Naive thymus-derived CD4-positive, alpha-beta T cell (primary cell): ENCODE data around the gene MCCD1. TPM values are rescaled to one million over a fixed set of nuclear protein-coding genes. Genes with fewer than 3 reads are reported as not detected.

Experiments used
- ATAC-seq: fragments of 150-1000 bp; cut with Tn5 transposase; 2 replicates; pipeline ENCODE4 v1.10.0; 2021; ENCODE audit warnings: mild to moderate bottlenecking, moderate library complexity
- CTCF ChIA-PET: fragments of 350-600 bp; sonication (Branson Sonifier 250); formaldehyde crosslinking; loops from one replicate; lab custom pipeline; 2021; ENCODE audit warnings: antibody characterized with exemption; lab: Charles Lee
- POLR2A ChIA-PET: fragments of 350-600 bp; sonication (Branson Sonifier 250); formaldehyde crosslinking; loops from one replicate; lab custom pipeline; 2021; ENCODE audit warnings: antibody characterized with exemption, inconsistent platforms; lab: Charles Lee
- DNase-seq, 9 donors: peaks; one replicate each; pipeline versions ENCODE4 v3.0.0 to v3.0.0-alpha.2; 2020 to 2022; ENCODE audit warnings: mixed read lengths in 1 of 9
- H3K27ac ChIP-seq: one replicate; pipeline ENCODE4 v1.7.0; 2013; ENCODE audit warnings: mild to moderate bottlenecking, low read depth, low read length, moderate library complexity
- H3K27me3 ChIP-seq, 2 donors: one replicate each; pipeline ENCODE4 v1.7.0; 2013; ENCODE audit warnings: low read length in 2 of 2, mild to moderate bottlenecking in 2 of 2, moderate library complexity in 2 of 2; ENCODE audit not compliant: control insufficient read depth in 2 of 2, insufficient read depth in 2 of 2
- H3K36me3 ChIP-seq, 3 experiments: 1 replicate in 2 of 3; 2 replicates in 1 of 3; pipeline ENCODE4 v1.7.0; 2013; ENCODE audit warnings: low read length in 3 of 3, mild to moderate bottlenecking in 3 of 3, moderate library complexity in 1 of 3; ENCODE audit not compliant: insufficient read depth in 3 of 3, control insufficient read depth in 2 of 3
- H3K4me1 ChIP-seq, 2 donors: one replicate each; pipeline ENCODE4 v1.7.0; 2013; ENCODE audit warnings: low read length in 2 of 2, mild to moderate bottlenecking in 2 of 2, moderate library complexity in 1 of 2; ENCODE audit not compliant: control insufficient read depth in 2 of 2, insufficient read depth in 2 of 2
- H3K4me3 ChIP-seq: 2 replicates; pipeline ENCODE4 v1.7.0; 2013; ENCODE audit warnings: mild to moderate bottlenecking, low read length
- H3K9me3 ChIP-seq, 3 experiments: 1 replicate in 2 of 3; 2 replicates in 1 of 3; pipeline ENCODE4 v1.7.0; 2013; ENCODE audit warnings: low read length in 3 of 3; ENCODE audit not compliant: control insufficient read depth in 2 of 3
- H3K27ac Mint-ChIP-seq, 9 donors: one replicate each; pipeline ENCODE4 v1.8.0; 2020 to 2022; ENCODE audit warnings: mixed read lengths in 9 of 9, mild to moderate bottlenecking in 8 of 9, moderate library complexity in 5 of 9, inconsistent platforms in 2 of 9
- H3K27me3 Mint-ChIP-seq, 5 donors: one replicate each; pipeline ENCODE4 v1.8.0; 2021 to 2022; ENCODE audit warnings: mixed read lengths in 5 of 5, mild to moderate bottlenecking in 1 of 5
- H3K36me3 Mint-ChIP-seq, 5 donors: one replicate each; pipeline ENCODE4 v1.8.0; 2020 to 2022; ENCODE audit warnings: mixed read lengths in 5 of 5, mild to moderate bottlenecking in 3 of 5, inconsistent platforms in 1 of 5
- H3K4me1 Mint-ChIP-seq, 7 donors: one replicate each; pipeline ENCODE4 v1.8.0; 2020 to 2022; ENCODE audit warnings: mixed read lengths in 7 of 7, mild to moderate bottlenecking in 3 of 7, inconsistent platforms in 1 of 7
- H3K4me3 Mint-ChIP-seq, 10 donors: one replicate each; pipeline ENCODE4 v1.8.0; 2020 to 2022; ENCODE audit warnings: mild to moderate bottlenecking in 10 of 10, mixed read lengths in 10 of 10, moderate library complexity in 6 of 10, inconsistent platforms in 2 of 10
- H3K9me3 Mint-ChIP-seq, 11 donors: one replicate each; pipeline ENCODE4 v1.8.0; 2020 to 2022; ENCODE audit warnings: mixed read lengths in 11 of 11, mild to moderate bottlenecking in 4 of 11, inconsistent platforms in 1 of 11, moderate library complexity in 1 of 11
- intact Hi-C, 2 donors: fragments of 100-400 bp; cut with micrococcal nuclease; formaldehyde crosslinking; loops; one replicate each; pipeline ENCODE4 v1.15.1; 2023
- polyA plus RNA-seq, 2 donors: library from polyadenylated mRNA; unstranded; fragments of 300-500 nt; fragmentation: Illumina TruSeq; gene quantifications; one replicate each; pipeline ENCODE4 v1.2.3, GENCODE V29; 2021
- total RNA-seq, 6 experiments: library from RNA in 5 of 6; stranded (reverse) in 5 of 6; gene quantifications; 1 replicate in 5 of 6; 2 replicates in 1 of 6; pipeline ENCODE4 v1.2.3 and lab custom pipeline; 2021 to 2026

Gene MCCD1
- total and polyA plus RNA-seq, 7 experiments from 2014 or later, result not detected

DNA sequence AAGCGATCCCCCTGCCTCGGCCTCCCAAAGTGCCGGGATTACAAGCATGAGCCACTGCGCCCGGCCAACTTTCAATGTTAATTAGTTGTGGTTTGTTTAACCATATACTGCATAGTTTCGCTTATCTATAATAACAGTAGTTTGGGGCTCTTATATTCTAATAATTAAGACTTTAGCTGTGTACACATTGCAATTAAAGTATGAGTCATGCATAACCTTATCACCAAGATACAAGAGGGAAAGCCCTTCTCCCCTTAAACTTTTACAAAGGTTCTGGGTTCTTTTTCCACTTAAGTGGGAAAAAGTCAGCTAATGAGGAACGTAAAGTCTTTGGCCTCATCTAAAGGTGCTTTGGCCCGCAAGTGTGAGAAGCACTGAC, 3.2 kb upstream of the MCCD1 start:
- Mint-ChIP-seq H3K4me1 (peaks cover 0 to 7% (median 3%) of the 10 kb centered on the region in 7 donors), H3K4me3 (no peak overlapping the region), H3K36me3 (peaks cover under 1 to 9% (median 4%) of the 10 kb centered on the region in 5 donors), H3K9me3 (no peaks in the 10 kb centered on the region), H3K27me3 (peaks cover 0 to 20% (median 0%) of the 10 kb centered on the region in 5 donors), H3K27ac (no peak overlapping the region)
- DNase-seq (no peak), ATAC-seq (no peak)
- Histone ChIP-seq H3K4me3 (no peak overlapping the region), H3K9me3 (no peaks in the 10 kb centered on the region), H3K36me3 (peaks cover 7 to 11% (median 7%) of the 10 kb centered on the region in 3 experiments), H3K4me1 (no peaks in the 10 kb centered on the region), H3K27ac (no peak overlapping the region), H3K27me3 (no peaks in the 10 kb centered on the region)
- ChIA-PET CTCF (no interaction called here), POLR2A (no interaction called here)
- intact Hi-C loops, result no loop called here

GRCh38 chr6:31525932-31526591, 2.7 kb upstream of the MCCD1 start:
- CTCF ChIA-PET, result interaction anchor here (0.9 kb wide), 1 partner anchor 128 kb away, joined by 3 read pairs; no protein-coding TSS in a partner anchor
- H3K27me3 ChIP-seq, result no peaks in the 10 kb centered on the region
- H3K4me3 Mint-ChIP-seq, result no peak overlapping the region

DNA sequence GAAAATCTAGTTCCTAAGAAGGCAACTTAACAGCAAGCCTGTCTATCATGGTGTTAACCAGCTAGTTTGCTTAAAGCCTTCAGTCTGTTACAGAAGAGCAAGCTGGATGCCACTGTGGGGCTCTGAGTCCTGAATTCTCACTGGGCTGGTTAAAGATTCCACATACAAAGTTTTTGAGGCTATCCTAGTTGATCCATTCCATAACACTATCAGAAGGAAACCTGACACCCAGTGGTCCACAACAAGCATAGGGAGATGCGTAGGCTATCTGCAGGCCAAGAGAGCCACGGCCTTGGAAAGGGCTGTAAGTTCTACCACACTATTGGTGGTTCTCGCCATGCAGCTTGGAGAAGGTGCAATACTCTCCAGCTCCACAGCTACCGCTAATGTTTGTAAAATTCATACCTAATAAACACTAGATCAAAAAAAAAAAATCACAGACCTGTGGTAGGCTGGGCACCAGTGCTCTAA, 420 bp upstream of the MCCD1 start:
- H3K9me3 Mint-ChIP-seq, result no peaks in the 10 kb centered on the region
- intact Hi-C loops, result no loop called here
- Histone ChIP-seq H3K4me1 (no peaks in the 10 kb centered on the region), H3K9me3 (no peaks in the 10 kb centered on the region), H3K27me3 (no peaks in the 10 kb centered on the region), H3K4me3 (no peak overlapping the region), H3K36me3 (peaks cover 23 to 38% (median 24%) of the 10 kb centered on the region in 3 experiments), H3K27ac (no peak overlapping the region)
- H3K4me1 Mint-ChIP-seq, result peaks cover 8 to 23% (median 10%) of the 10 kb centered on the region in 7 donors
- peak overlapping the region in 3 of 9 donors; percentile 42 to 73 (median 72) for H3K27ac Mint-ChIP-seq
- POLR2A ChIA-PET, result interaction anchor here (2.0 kb wide), 1 partner anchor 11 kb away, joined by 9 read pairs; no protein-coding TSS in a partner anchor
- no peak overlapping the region for H3K4me3 Mint-ChIP-seq
- CTCF ChIA-PET, result interaction anchor here (0.6 kb wide), 1 partner anchor 13 kb away, joined by 4 read pairs; no protein-coding TSS in a partner anchor
- ATAC-seq (peak; percentile 22), DNase-seq (no peak)
- no peaks in the 10 kb centered on the region for H3K27me3 Mint-ChIP-seq
- H3K36me3 Mint-ChIP-seq, result peaks cover 3 to 27% (median 11%) of the 10 kb centered on the region in 5 donors

More at GRCh38 chr6:31525932-31526591, 2.7 kb upstream of the MCCD1 start:
- Histone ChIP-seq H3K4me1 (no peaks in the 10 kb centered on the region), H3K9me3 (no peaks in the 10 kb centered on the region), H3K36me3 (peaks cover 12 to 16% (median 13%) of the 10 kb centered on the region in 3 experiments), H3K4me3 (no peak overlapping the region), H3K27ac (no peak overlapping the region)
- Mint-ChIP-seq H3K36me3 (peaks cover 3 to 13% (median 6%) of the 10 kb centered on the region in 5 donors), H3K27me3 (peaks cover 0 to 17% (median 0%) of the 10 kb centered on the region in 5 donors), H3K9me3 (no peaks in the 10 kb centered on the region), H3K4me1 (peaks cover 0 to 10% (median 6%) of the 10 kb centered on the region in 7 donors), H3K27ac (peak overlapping the region in 1 of 9 donors; percentile 74)
- intact Hi-C loops, result no loop called here
- POLR2A ChIA-PET, result no interaction called here
- ATAC-seq (peak; percentile 18), DNase-seq (no peak)

GRCh38 chr6:31529329-31530150, 778 bp downstream of the MCCD1 start:
- H3K4me3 Mint-ChIP-seq, result no peak overlapping the region
- H3K36me3 ChIP-seq, result peaks cover 29 to 50% (median 36%) of the 10 kb centered on the region in 3 experiments
- no peak overlapping the region for H3K4me3 ChIP-seq
- intact Hi-C loops, result no loop called here
- ChIA-PET POLR2A (interaction anchor here (0.5 to 2.0 kb wide), 3 partner anchors 10 to 77 kb away, joined by 3 to 9 read pairs (median 4); no protein-coding TSS in a partner anchor), CTCF (no interaction called here)
- H3K9me3 Mint-ChIP-seq, result no peaks in the 10 kb centered on the region
- H3K27ac ChIP-seq, result no peak overlapping the region
- H3K27me3 ChIP-seq, result no peaks in the 10 kb centered on the region
- H3K9me3 ChIP-seq, result no peaks in the 10 kb centered on the region
- peak overlapping the region in 1 of 9 donors; percentile 32 for H3K27ac Mint-ChIP-seq
- H3K4me1 ChIP-seq, result no peaks in the 10 kb centered on the region
- H3K4me1 Mint-ChIP-seq, result peaks cover 8 to 25% (median 14%) of the 10 kb centered on the region in 7 donors
- no peaks in the 10 kb centered on the region for H3K27me3 Mint-ChIP-seq
- ATAC-seq, result peak; percentile 22
- DNase-seq, result no peak
- H3K36me3 Mint-ChIP-seq, result peaks cover 3 to 31% (median 13%) of the 10 kb centered on the region in 5 donors

- no peak overlapping the region for H3K27ac ChIP-seq
- peaks cover 40 to 61% (median 47%) of the 10 kb centered on the region in 3 experiments for H3K36me3 ChIP-seq
- intact Hi-C loops, result no loop called here
- Mint-ChIP-seq H3K9me3 (no peaks in the 10 kb centered on the region), H3K36me3 (peaks cover 4 to 37% (median 22%) of the 10 kb centered on the region in 5 donors), H3K4me1 (peaks cover 12 to 32% (median 21%) of the 10 kb centered on the region in 7 donors), H3K4me3 (no peak overlapping the region), H3K27ac (no peak overlapping the region), H3K27me3 (no peaks in the 10 kb centered on the region)
- no peaks in the 10 kb centered on the region for H3K4me1 ChIP-seq
- H3K4me3 ChIP-seq, result no peak overlapping the region
- DNase-seq, result no peak
- ChIA-PET CTCF (no interaction called here), POLR2A (no interaction called here)
- H3K9me3 ChIP-seq, result no peaks in the 10 kb centered on the region
- no peak for ATAC-seq
- H3K27me3 ChIP-seq, result no peaks in the 10 kb centered on the region
Measured at GRCh38 chr6:31530659-31531058, 1.9 kb downstream of the MCCD1 start.

- H3K36me3 ChIP-seq, result peaks cover 45 to 66% (median 47%) of the 10 kb centered on the region in 3 experiments
- no peak for DNase-seq
- Mint-ChIP-seq H3K4me3 (no peak overlapping the region), H3K4me1 (peaks cover 17 to 37% (median 26%) of the 10 kb centered on the region in 7 donors), H3K9me3 (no peaks in the 10 kb centered on the region), H3K27ac (no peak overlapping the region), H3K36me3 (peaks cover 9 to 42% (median 27%) of the 10 kb centered on the region in 5 donors), H3K27me3 (no peaks in the 10 kb centered on the region)
- H3K27ac ChIP-seq, result no peak overlapping the region
- ATAC-seq, result no peak
- H3K4me3 ChIP-seq, result no peak overlapping the region
- intact Hi-C loops, result no loop called here
- no peaks in the 10 kb centered on the region for H3K9me3 ChIP-seq
- ChIA-PET POLR2A (no interaction called here), CTCF (interaction anchor here (0.7 kb wide), 2 partner anchors 37 to 236 kb away, joined by 3 read pairs; no protein-coding TSS in a partner anchor)
- H3K27me3 ChIP-seq, result no peaks in the 10 kb centered on the region
- no peaks in the 10 kb centered on the region for H3K4me1 ChIP-seq
Measured at GRCh38 chr6:31531162-31531561, 2.4 kb downstream of the MCCD1 start.
